ENCODE data around the gene CFAP70. TPM values are rescaled to one million over a fixed set of nuclear protein-coding genes. Genes with fewer than 3 reads are reported as not detected.

CFAP70 gene
- total RNA-seq, 1 experiment from 2014 or later, result 0.08 TPM

- DNase-seq (ENCODE audit: low read depth in 1 of 2, low spot score in 2 of 2), result no peak
Measured at GRCh38 chr10:73234695-73235094, 124.0 kb downstream of the CFAP70 start.

DNA sequence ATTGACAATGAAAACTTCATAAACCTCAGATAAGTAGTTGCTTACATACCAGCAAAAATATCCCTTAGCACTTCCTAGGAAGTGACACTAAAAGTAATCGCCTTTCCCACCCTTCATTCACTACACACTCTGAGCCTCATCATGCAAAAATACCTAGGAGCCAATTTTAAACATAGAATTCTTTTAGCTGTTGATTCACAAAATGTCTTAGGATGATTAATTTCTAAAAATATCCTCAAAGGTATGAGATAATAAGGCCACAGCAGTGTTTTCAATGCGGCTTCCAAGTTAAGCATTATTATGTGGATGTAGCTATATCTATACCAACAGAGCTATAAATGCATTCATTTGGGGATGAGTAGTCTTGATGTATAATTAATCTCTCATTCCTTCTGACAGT, 124.8 kb downstream of the CFAP70 start:
- no peaks in the 10 kb centered on the region for H3K27me3 ChIP-seq (replicated peaks)
- H3K4me1 ChIP-seq (replicated peaks), result no peaks in the 10 kb centered on the region
- no peak overlapping the region for H3K27ac ChIP-seq
- H3K9me3 ChIP-seq (replicated peaks), result no peaks in the 10 kb centered on the region
- H3K4me3 ChIP-seq, result no peak overlapping the region
- no peak for DNase-seq (ENCODE audit: low read depth in 1 of 2, low spot score in 2 of 2)
- H3K36me3 ChIP-seq, result peaks cover 43% of the 10 kb centered on the region

More at GRCh38 chr10:73234695-73235094, 124.0 kb downstream of the CFAP70 start:
- Histone ChIP-seq H3K36me3 (peaks cover 51% of the 10 kb centered on the region), H3K4me3 (no peak overlapping the region), H3K4me1 (replicated peaks) (no peaks in the 10 kb centered on the region), H3K27me3 (replicated peaks) (no peaks in the 10 kb centered on the region), H3K27ac (no peak overlapping the region), H3K9me3 (replicated peaks) (no peaks in the 10 kb centered on the region)

- DNase-seq (ENCODE audit: low read depth in 1 of 2, low spot score in 2 of 2), result no peak
Measured at GRCh38 chr10:73232887-73233286, 125.8 kb downstream of the CFAP70 start.

DNA sequence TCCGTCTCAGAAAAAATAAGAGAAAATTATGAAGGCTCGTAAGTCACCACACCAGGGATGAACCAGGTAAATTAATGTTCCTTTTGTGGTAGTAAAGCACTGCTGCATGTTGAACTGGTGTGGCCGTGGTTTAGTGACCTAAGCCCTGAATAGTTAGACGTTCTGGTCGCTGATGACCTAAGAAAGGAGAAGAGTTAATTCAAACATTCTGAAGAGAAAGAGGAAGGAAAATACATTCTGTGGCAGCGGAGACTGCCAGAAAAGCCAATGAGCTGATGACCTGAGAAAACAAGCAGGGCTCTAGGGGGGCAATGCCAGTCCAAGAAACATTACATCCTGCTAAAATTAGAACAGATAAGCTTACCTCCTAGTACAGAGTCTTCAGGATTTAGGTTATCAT, 129.1 kb downstream of the CFAP70 start:
- H3K27me3 ChIP-seq (replicated peaks), result no peaks in the 10 kb centered on the region
- no peak overlapping the region for H3K27ac ChIP-seq
- no peaks in the 10 kb centered on the region for H3K4me1 ChIP-seq (replicated peaks)
- no peaks in the 10 kb centered on the region for H3K9me3 ChIP-seq (replicated peaks)
- H3K4me3 ChIP-seq, result no peak overlapping the region
- DNase-seq (ENCODE audit: low read depth in 1 of 2, low spot score in 2 of 2), result no peak
- H3K36me3 ChIP-seq, result peaks cover 22% of the 10 kb centered on the region

More at GRCh38 chr10:73232887-73233286, 125.8 kb downstream of the CFAP70 start:
- Histone ChIP-seq H3K27ac (no peak overlapping the region), H3K36me3 (peaks cover 33% of the 10 kb centered on the region), H3K9me3 (replicated peaks) (no peaks in the 10 kb centered on the region), H3K27me3 (replicated peaks) (no peaks in the 10 kb centered on the region), H3K4me3 (no peak overlapping the region), H3K4me1 (replicated peaks) (no peaks in the 10 kb centered on the region)

DNA sequence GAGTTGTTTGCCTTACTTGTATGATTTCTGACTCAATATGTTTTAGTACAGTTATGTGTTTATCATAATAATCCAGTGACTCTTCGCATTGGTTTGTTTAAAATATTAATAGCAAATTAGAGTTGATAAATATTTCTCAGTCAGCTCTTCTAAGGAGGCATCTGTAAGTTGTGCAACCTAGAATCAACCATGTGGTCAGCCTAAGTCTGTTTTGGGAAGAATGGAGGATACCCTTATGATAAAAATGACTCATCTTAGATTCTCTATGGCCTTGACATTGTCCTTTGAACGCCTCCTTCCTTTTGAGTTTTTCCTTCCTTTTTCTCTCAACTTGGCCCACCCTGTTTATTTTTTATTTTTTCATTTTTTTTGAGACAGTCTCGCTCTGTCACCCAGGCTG, 130.4 kb downstream of the CFAP70 start:
- no peaks in the 10 kb centered on the region for H3K4me1 ChIP-seq (replicated peaks)
- no peak for DNase-seq (ENCODE audit: low read depth in 1 of 2, low spot score in 2 of 2)
- H3K9me3 ChIP-seq (replicated peaks), result no peaks in the 10 kb centered on the region
- no peak overlapping the region for H3K4me3 ChIP-seq
- H3K27me3 ChIP-seq (replicated peaks), result no peaks in the 10 kb centered on the region
- peaks cover 13% of the 10 kb centered on the region for H3K36me3 ChIP-seq
- H3K27ac ChIP-seq, result no peak overlapping the region

- Histone ChIP-seq H3K27ac (no peak overlapping the region), H3K36me3 (peaks cover 5% of the 10 kb centered on the region), H3K27me3 (replicated peaks) (no peaks in the 10 kb centered on the region), H3K4me1 (replicated peaks) (no peaks in the 10 kb centered on the region), H3K9me3 (replicated peaks) (no peaks in the 10 kb centered on the region), H3K4me3 (no peak overlapping the region)
- DNase-seq (ENCODE audit: low read depth in 1 of 2, low spot score in 2 of 2), result no peak
Measured at GRCh38 chr10:73226663-73227062, 132.0 kb downstream of the CFAP70 start.

- no peak for DNase-seq (ENCODE audit: low read depth in 1 of 2, low spot score in 2 of 2)
- Histone ChIP-seq H3K4me3 (no peak overlapping the region), H3K4me1 (replicated peaks) (no peaks in the 10 kb centered on the region), H3K36me3 (peaks cover 5% of the 10 kb centered on the region), H3K27me3 (replicated peaks) (no peaks in the 10 kb centered on the region), H3K9me3 (replicated peaks) (no peaks in the 10 kb centered on the region), H3K27ac (no peak overlapping the region)
Measured at GRCh38 chr10:73225518-73225917, 133.1 kb downstream of the CFAP70 start.

DNA sequence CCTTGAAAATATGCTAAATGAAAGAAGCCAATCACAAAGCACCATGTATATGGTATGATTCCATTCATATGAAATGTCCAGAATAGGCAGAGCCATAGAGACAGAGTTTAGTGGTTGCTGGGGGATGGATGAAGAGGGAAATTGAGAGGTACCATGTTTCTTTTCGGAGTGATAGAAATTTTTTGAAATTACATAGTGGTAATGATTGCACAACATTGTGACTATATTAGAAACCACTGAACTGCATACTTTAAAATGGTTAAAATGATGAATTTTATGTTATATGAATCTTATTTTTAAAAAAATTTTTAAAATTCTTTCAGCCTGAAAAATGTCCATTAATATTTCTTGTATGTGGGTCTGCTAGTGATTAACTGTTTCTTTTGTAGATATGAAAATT, 137.7 kb downstream of the CFAP70 start:
- DNase-seq (ENCODE audit: low read depth in 1 of 2, low spot score in 2 of 2), result no peak
- no peak overlapping the region for H3K27ac ChIP-seq
- H3K9me3 ChIP-seq (replicated peaks), result no peaks in the 10 kb centered on the region
- no peak overlapping the region for H3K4me3 ChIP-seq
- H3K36me3 ChIP-seq, result peaks cover 16% of the 10 kb centered on the region
- no peaks in the 10 kb centered on the region for H3K4me1 ChIP-seq (replicated peaks)
- no peaks in the 10 kb centered on the region for H3K27me3 ChIP-seq (replicated peaks)

GRCh38 chr10:73219384-73219783, 139.3 kb downstream of the CFAP70 start:
- H3K4me1 ChIP-seq (replicated peaks), result no peaks in the 10 kb centered on the region
- no peaks in the 10 kb centered on the region for H3K27me3 ChIP-seq (replicated peaks)
- H3K9me3 ChIP-seq (replicated peaks), result no peaks in the 10 kb centered on the region
- peaks cover 13% of the 10 kb centered on the region for H3K36me3 ChIP-seq
- H3K4me3 ChIP-seq, result no peak overlapping the region
- no peak for DNase-seq (ENCODE audit: low read depth in 1 of 2, low spot score in 2 of 2)
- H3K27ac ChIP-seq, result no peak overlapping the region

- no peak overlapping the region for H3K27ac ChIP-seq
- H3K4me1 ChIP-seq (replicated peaks), result no peaks in the 10 kb centered on the region
- H3K4me3 ChIP-seq, result no peak overlapping the region
- H3K36me3 ChIP-seq, result peaks cover 13% of the 10 kb centered on the region
- no peaks in the 10 kb centered on the region for H3K27me3 ChIP-seq (replicated peaks)
- DNase-seq (ENCODE audit: low read depth in 1 of 2, low spot score in 2 of 2), result no peak
- no peaks in the 10 kb centered on the region for H3K9me3 ChIP-seq (replicated peaks)
Measured at GRCh38 chr10:73218431-73219191, 140.1 kb downstream of the CFAP70 start.

DNA sequence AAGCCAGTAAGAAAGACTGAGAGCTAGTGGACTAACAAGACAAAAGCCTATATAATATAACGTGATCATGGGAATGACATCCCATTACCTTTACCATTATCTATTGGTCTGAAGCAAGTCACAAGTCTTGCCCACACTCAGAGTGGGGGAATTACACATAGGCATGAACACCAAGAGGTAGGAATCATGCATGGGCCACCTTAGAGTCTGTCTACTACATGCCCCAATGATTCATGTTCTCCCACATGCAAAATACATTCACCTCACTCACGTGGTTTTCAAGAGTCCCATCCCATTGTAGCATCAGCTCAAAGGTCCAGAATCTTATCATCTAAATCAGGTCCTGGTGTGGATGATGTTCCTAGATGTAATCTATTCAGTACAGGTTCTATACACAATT, 141.0 kb downstream of the CFAP70 start:
- peaks cover 13% of the 10 kb centered on the region for H3K36me3 ChIP-seq
- H3K27me3 ChIP-seq (replicated peaks), result no peaks in the 10 kb centered on the region

GRCh38 chr10:73215749-73216148, 142.9 kb downstream of the CFAP70 start:
- no peak for DNase-seq (ENCODE audit: low read depth in 1 of 2, low spot score in 2 of 2)
- peaks cover 17% of the 10 kb centered on the region for H3K36me3 ChIP-seq
- H3K27me3 ChIP-seq (replicated peaks), result no peaks in the 10 kb centered on the region
- no peak overlapping the region for H3K27ac ChIP-seq
- no peak overlapping the region for H3K4me3 ChIP-seq
- H3K4me1 ChIP-seq (replicated peaks), result no peaks in the 10 kb centered on the region
- H3K9me3 ChIP-seq (replicated peaks), result no peaks in the 10 kb centered on the region

More for the DNA sequence above, 141.0 kb downstream of the CFAP70 start:
- H3K27ac ChIP-seq, result no peak overlapping the region
- H3K4me3 ChIP-seq, result no peak overlapping the region
- no peaks in the 10 kb centered on the region for H3K4me1 ChIP-seq (replicated peaks)
- H3K9me3 ChIP-seq (replicated peaks), result no peaks in the 10 kb centered on the region
- no peak for DNase-seq (ENCODE audit: low read depth in 1 of 2, low spot score in 2 of 2)

- H3K36me3 ChIP-seq, result peaks cover 4% of the 10 kb centered on the region; the same call in 1 of the 2 replicates
- no peaks in the 10 kb centered on the region for H3K4me1 ChIP-seq (replicated peaks)
- no peaks in the 10 kb centered on the region for H3K27me3 ChIP-seq (replicated peaks)
- peaks cover 4% of the 10 kb centered on the region; the same call in 1 of the 2 replicates for H3K9me3 ChIP-seq (replicated peaks)
- no peak for DNase-seq (ENCODE audit: low read depth in 1 of 2, low spot score in 2 of 2)
- no peak overlapping the region for H3K4me3 ChIP-seq
- H3K27ac ChIP-seq, result no peak overlapping the region
Measured at GRCh38 chr10:73211106-73211811, 147.4 kb downstream of the CFAP70 start.

DNA sequence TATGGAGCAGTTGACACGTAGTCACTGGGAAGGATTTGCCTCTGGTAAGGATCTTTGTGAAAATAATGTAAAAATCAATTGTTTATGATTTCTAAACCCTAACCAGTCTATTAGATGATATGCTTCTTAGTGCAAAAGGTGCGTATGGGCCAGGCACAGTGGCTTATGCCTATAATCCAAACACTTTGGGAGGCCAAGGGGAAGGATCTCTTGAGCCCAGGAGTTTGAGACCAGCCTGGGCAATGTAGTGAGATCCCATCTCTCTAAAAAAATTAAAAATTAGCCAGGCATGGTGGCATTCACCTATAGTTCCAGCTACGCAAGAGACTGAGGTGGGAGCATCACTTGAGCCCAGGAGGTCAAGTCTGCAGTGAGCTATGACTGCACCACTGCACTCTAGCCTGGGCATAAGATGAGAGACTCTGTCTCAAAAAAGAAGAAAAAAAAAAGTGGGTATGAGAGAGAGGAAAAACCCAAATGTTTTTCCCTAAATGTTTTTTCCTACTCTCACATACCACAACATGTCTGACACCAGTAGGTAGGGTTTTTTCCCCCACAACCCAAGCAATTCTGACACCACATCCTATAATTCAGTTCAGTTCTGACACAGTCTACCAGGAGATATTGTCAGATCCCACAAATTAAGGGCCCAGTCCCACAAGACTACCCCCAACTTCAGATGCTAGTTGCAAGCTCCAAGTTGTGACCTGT, 148.1 kb downstream of the CFAP70 start:
- Histone ChIP-seq H3K4me3 (no peak overlapping the region), H3K36me3 (peaks cover 4% of the 10 kb centered on the region; the same call in 1 of the 2 replicates), H3K9me3 (replicated peaks) (peaks cover 6% of the 10 kb centered on the region; the same call in 1 of the 2 replicates), H3K27me3 (replicated peaks) (no peaks in the 10 kb centered on the region), H3K4me1 (replicated peaks) (no peaks in the 10 kb centered on the region), H3K27ac (no peak overlapping the region)
- DNase-seq (ENCODE audit: low read depth in 1 of 2, low spot score in 2 of 2), result no peak
